ENCODE results near the gene NSF.

DNA sequence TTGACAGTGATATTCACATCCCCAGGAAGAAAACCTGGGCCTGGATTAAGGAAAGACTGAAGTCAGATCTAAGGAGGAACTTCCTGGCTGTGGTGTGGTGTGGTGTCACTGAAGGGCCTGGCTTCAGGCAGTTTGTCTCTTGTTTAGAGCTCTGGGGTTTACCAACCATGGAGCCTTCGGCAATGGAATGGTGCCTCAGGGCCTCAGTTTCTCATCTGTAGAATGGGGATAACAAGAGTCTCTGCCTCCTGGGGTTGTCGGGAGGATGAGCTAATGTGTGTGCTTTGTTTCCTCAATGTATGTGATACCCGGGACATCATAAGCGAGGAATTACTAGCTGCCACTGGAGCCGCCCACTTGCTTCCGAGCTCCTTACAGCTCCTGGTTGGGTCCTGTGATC is 215.3 kb downstream of the NSF start:
- TF ChIP-seq, protein P1, sequence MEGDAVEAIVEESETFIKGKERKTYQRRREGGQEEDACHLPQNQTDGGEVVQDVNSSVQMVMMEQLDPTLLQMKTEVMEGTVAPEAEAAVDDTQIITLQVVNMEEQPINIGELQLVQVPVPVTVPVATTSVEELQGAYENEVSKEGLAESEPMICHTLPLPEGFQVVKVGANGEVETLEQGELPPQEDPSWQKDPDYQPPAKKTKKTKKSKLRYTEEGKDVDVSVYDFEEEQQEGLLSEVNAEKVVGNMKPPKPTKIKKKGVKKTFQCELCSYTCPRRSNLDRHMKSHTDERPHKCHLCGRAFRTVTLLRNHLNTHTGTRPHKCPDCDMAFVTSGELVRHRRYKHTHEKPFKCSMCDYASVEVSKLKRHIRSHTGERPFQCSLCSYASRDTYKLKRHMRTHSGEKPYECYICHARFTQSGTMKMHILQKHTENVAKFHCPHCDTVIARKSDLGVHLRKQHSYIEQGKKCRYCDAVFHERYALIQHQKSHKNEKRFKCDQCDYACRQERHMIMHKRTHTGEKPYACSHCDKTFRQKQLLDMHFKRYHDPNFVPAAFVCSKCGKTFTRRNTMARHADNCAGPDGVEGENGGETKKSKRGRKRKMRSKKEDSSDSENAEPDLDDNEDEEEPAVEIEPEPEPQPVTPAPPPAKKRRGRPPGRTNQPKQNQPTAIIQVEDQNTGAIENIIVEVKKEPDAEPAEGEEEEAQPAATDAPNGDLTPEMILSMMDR (IDR thresholded peaks at IDR 0.05), result no peak
- no peak for TF ChIP-seq POLR2A (IDR thresholded peaks at IDR 0.05)
